MG63 (cell line): ENCODE results near the gene THSD4. TPM values are rescaled to one million over a fixed set of nuclear protein-coding genes. Genes with fewer than 3 reads are reported as not detected.

ENCODE experiments used
- DNase-seq: peaks from one replicate; pipeline ENCODE4 v3.0.0-alpha.2; 2020
- H3K27me3 ChIP-seq: fragments of 250-450 bp; sonication (Bioruptor Pico); 2 replicates; pipeline ENCODE4 v1.5.1; 2020; ENCODE audit warnings: mild to moderate bottlenecking, moderate library complexity
- H3K36me3 ChIP-seq: fragments of 250-450 bp; sonication (Bioruptor Pico); 2 replicates; pipeline ENCODE4 v1.5.1; 2020; ENCODE audit warnings: mild to moderate bottlenecking, moderate library complexity
- H3K4me3 ChIP-seq: fragments of 250-450 bp; sonication (Bioruptor Pico); 2 replicates; pipeline ENCODE4 v1.5.1; 2020; ENCODE audit warnings: mild to moderate bottlenecking, moderate library complexity
- H3K9me3 ChIP-seq: fragments of 250-450 bp; sonication (Bioruptor Pico); 2 replicates; pipeline ENCODE4 v1.5.1; 2020; ENCODE audit warnings: mild to moderate bottlenecking, moderate library complexity
- total RNA-seq: library from RNA; depleted of rRNA; stranded (reverse); fragments of >200 nt; shearing (Covaris generic); gene quantifications from 2 replicates; pipeline ENCODE4 v1.2.3, GENCODE V29; 2014; ENCODE audit warnings: low replicate concordance

THSD4 gene
- total RNA-seq, 1 experiment from 2014 or later: 10.2 TPM

DNA sequence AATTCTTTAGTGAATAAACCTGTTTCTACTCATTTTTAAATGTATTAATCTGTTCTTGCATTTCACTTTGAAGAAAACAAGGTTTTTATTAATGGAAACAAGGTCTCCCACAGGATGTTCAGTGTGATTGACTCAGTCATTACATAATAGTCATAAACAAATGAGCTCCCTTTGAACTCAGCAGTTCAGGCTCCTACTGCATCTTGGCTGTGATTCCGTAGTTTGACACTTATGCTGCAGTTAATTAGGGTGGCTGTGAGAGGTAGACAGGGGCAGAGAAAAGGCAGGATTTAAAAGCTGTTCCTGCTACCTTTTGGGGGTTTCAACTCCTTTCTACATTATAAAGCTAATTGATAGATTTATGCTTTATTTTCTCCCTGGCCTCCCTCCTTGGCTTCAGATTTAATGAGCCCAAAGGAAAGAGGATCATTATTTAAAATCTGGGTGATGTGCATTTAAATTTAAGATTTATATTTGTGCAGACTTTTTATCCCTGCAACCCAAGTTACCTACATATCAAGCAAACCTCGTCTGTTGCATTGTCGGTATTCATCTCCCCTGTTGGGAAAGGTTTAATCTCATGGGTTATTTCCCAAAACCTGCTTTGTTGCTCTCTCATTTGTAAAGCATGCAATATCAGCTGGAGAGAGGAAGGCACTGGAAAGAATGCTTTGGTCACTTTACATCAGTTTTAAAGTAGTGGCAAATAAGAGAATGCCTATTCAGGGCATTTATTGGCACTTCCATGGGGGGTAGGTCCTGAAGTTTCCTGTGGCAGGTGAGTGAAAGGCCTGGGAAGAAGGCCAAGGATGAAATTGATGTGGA lies 350.1 kb downstream of the THSD4 start:
- H3K4me3 ChIP-seq: no peak overlapping the region
- H3K27me3 ChIP-seq: no peaks in the 10 kb centered on the region
- no peaks in the 10 kb centered on the region for H3K9me3 ChIP-seq
- DNase-seq: no peak
- H3K36me3 ChIP-seq: 0 out of 2 replicates have a peak, but pooled peaks cover 4% of the 10 kb centered on the region

DNA sequence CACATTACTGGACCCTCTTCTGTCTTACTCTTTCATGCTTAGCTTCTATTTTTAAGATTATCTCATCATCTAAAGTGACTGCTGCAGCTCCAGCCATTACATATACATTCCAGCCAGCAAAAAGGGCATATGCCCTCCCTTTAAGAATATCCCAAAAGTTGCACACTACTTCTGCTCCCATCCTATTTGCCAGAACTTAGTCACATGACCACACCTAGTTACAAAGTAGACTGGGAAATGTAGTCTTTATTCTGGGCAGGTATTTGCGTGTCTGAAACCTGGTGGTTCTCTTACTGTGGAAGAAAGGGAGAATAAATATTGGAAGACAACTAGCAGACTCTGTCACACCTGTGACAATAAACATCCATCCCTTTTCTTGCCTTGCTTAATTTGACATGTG lies 353.4 kb downstream of the THSD4 start:
- no peak for DNase-seq
- 0 out of 2 replicates have a peak, but pooled peaks cover 4% of the 10 kb centered on the region for H3K36me3 ChIP-seq
- H3K4me3 ChIP-seq: no peak overlapping the region
- H3K27me3 ChIP-seq: no peaks in the 10 kb centered on the region
- H3K9me3 ChIP-seq: no peaks in the 10 kb centered on the region

DNA sequence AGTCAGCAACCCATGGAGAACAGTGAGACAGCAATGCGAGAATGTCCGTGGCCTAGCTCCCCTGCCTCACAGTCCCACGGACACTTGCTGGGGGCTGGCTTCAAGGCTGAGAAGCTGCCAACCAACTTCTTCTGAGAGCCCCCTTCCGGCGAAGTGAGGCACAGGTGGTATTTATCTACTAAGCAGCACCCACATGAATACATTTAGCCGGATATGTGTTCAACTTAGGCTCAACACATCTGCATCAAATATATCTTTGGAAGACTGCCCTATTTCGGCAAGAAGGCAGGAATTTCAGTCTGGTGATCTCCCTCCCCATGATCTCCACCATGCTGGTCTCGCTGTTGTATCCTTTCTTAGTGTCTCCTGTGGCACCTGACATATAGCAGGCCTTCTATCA lies 354.1 kb downstream of the THSD4 start:
- H3K27me3 ChIP-seq: no peaks in the 10 kb centered on the region
- no peaks in the 10 kb centered on the region for H3K9me3 ChIP-seq
- 0 out of 2 replicates have a peak, but pooled peaks cover 4% of the 10 kb centered on the region for H3K36me3 ChIP-seq
- no peak for DNase-seq
- no peak overlapping the region for H3K4me3 ChIP-seq

DNA sequence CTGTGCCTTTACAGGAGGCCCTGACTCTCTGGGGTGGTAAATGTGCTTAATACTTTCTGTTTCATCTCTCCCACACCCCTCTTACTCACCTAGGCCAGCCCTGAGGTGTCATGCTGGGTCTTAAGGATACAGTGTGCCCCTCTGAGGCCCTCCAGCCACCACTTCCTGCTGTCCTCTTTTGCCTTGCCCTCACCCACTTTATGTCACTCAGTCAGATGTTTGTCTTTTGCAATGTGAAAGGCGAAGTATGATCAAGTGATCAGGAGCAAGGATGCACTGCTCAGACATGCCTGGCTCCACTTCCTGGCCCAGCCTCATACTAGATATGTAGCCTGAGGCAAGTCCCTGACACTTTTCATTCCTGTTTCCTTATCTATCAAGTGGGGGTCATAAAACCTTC lies 356.1 kb downstream of the THSD4 start:
- Histone ChIP-seq H3K4me3 (no peak overlapping the region), H3K9me3 (no peaks in the 10 kb centered on the region), H3K36me3 (0 out of 2 replicates have a peak, but pooled peaks cover 4% of the 10 kb centered on the region), H3K27me3 (no peaks in the 10 kb centered on the region)
- no peak for DNase-seq

DNA sequence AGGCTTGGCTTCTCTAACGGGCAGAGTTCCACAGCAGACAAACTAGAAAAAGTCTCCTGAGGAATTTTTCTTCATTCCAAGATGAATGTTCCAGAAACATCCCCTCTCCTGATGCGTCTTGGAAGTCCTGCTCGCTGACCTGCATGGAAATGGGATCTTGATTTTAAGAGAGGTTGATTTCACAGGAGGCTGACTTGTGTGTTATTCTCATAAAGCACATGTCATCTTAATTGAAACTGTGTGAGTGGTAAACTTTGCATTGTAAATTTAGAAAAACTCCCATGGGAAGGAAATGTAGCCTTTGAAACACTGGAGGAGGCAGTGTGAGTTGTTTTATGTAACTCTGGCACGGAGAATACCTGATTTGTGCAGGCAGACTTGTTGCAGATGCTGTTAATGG lies 357.3 kb downstream of the THSD4 start:
- Histone ChIP-seq H3K4me3 (no peak overlapping the region), H3K9me3 (no peaks in the 10 kb centered on the region), H3K27me3 (no peaks in the 10 kb centered on the region), H3K36me3 (0 out of 2 replicates have a peak, but pooled peaks cover 4% of the 10 kb centered on the region)
- no peak for DNase-seq

DNA sequence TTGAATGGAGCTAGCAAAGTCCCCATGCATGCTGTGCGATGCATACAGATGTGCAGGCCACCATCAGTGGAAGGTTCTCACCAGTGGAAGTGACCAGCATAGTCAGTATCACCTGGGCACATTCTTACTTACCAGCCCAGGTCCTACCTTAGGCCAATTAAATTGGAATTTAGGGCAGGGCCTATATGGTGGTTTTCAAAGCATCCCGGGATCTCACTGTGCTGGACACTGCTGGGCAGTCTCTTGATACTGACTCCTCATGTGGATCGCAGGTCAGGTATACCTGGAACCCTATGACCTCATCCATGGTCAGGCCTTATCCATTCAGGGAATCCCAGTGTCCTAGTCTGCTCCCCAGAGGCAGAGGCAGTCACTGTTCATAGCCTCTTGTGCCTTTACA lies 358.5 kb downstream of the THSD4 start:
- 0 out of 2 replicates have a peak, but pooled peaks cover 4% of the 10 kb centered on the region for H3K36me3 ChIP-seq
- no peaks in the 10 kb centered on the region for H3K27me3 ChIP-seq
- H3K4me3 ChIP-seq: no peak overlapping the region
- no peaks in the 10 kb centered on the region for H3K9me3 ChIP-seq
- no peak for DNase-seq

DNA sequence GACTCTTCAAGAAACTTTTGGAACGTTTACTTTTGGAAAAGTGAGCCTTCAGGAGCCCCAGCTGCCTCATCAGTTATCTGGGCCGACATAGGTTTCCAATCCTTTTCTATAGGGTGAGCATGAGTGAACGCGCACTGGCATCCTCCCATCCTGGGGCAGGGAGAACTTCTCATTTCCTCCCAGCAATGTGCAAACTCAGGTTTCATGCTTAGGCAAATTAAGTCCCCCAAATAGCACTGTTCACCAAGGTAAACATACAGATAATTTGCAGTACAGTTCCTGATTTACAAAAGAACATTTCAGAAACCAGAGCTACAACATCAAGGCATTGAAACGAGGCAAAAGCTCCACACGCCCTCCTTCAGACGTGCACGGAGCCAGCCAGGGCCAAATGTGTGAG lies 361.6 kb downstream of the THSD4 start:
- Histone ChIP-seq H3K4me3 (no peak overlapping the region), H3K9me3 (no peaks in the 10 kb centered on the region), H3K36me3 (no peaks in the 10 kb centered on the region), H3K27me3 (no peaks in the 10 kb centered on the region)
- no peak for DNase-seq

DNA sequence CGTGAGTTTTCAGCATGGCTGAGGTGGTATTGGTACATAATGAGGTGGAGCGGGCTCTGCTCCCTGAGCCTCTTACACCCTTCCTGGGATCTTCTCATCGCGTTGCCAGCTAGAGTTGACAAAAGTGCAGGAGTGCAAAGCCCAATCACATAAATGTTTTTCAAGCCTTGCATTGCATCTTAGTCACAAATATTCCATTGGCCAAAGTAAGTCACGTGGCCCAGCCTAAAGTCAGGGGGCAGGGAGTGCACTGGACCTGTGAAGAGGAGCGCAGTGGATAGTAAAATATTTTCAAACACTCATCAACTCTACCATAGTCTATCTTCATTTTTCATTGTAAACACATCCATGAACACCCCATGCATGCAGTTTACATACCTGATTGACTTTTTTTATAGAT lies 365.3 kb downstream of the THSD4 start:
- Histone ChIP-seq H3K27me3 (no peaks in the 10 kb centered on the region), H3K9me3 (no peaks in the 10 kb centered on the region), H3K4me3 (no peak overlapping the region), H3K36me3 (no peaks in the 10 kb centered on the region)
- no peak for DNase-seq

DNA sequence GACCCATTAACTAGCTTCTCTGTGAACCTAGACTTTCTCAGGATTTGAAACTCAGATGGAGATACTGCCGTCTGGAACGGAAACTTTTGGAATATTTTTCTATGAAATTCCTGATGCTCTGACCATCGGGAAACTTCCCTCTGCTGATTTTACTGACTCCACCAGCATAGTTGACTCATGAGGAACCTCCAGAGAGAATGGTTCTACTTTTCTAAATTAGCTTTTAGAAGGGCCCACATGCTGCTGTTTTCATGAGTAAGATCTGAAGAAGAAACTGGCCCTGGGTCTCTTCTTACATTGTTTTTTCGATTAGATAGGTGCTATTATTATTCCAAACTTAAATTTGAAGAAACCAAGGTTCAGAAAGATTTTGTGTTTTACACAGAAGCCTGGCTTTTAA lies 368.8 kb downstream of the THSD4 start:
- Histone ChIP-seq H3K4me3 (no peak overlapping the region), H3K27me3 (no peaks in the 10 kb centered on the region), H3K36me3 (no peaks in the 10 kb centered on the region), H3K9me3 (no peaks in the 10 kb centered on the region)
- no peak for DNase-seq

DNA sequence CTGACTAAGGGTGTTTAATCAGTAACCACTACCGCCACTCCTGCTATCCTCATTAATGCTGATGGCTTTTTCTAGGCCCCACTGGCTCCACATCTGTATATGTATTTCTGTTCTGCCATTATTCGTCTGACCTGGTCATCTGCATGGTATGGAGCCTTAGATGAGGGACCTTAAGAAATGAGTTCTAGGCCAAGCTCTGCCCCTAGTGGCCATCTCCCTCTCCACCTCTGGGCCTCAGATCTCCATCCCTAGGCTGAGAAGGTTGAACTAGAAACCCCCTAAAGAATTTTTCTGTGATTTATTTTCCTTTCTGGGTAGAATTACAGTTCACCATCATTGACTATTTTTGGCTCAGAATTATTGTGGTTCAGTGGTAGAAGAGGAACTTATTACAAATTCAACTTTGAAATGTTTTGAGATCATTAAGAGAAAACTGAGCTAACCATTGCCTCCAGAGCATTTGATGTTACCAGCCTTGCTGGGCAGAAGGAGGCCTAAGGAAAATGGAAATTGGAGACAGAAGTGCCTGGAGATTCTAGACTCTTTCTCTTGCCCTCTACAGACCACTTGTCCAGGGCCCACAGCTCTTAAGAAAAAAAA lies 369.9 kb downstream of the THSD4 start:
- Histone ChIP-seq H3K4me3 (no peak overlapping the region), H3K36me3 (no peaks in the 10 kb centered on the region), H3K27me3 (no peaks in the 10 kb centered on the region), H3K9me3 (no peaks in the 10 kb centered on the region)
- no peak for DNase-seq

DNA sequence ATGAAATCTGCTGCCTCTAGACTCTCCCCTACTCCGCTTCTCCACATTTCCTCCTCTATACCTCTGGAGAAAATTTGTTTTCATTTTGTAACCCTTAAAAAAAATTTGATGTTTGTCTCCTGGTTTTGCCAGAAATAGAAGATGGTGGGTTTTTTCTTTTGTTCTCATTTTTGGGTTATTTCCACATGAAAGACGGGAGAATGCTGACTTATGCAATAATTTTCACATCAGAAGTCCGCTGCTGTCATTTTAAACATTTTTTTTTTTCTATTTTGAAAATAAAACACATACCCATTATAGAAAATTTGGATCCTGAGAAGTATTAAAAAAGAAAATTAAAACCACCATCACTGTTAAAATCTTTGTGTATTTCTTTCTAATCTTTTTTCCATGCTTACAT lies 374.3 kb downstream of the THSD4 start:
- H3K36me3 ChIP-seq: no peaks in the 10 kb centered on the region
- DNase-seq: no peak
- H3K27me3 ChIP-seq: no peaks in the 10 kb centered on the region
- no peaks in the 10 kb centered on the region; the same call in 1 of the 2 replicates for H3K9me3 ChIP-seq
- H3K4me3 ChIP-seq: no peak overlapping the region

DNA sequence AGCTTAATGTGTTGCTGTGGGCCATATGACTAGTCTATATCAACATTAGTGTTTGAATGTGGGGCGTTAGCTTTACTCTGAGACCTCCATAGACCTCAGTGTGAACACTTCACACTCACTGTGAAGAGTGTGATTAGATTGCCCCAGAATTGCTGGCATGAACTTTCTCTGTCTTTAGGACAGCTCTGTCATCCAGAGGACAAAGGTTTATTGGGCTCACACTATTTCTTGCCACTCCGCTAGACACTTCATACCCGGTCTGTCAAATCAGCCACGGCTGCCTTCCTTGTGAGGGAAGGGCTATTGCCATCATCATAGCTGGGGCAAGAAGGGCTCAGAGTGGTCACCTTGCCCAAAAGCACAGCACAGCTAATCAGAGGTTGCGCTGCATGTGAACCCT lies 378.3 kb downstream of the THSD4 start:
- Histone ChIP-seq H3K36me3 (no peaks in the 10 kb centered on the region), H3K9me3 (no peaks in the 10 kb centered on the region; the same call in 1 of the 2 replicates), H3K27me3 (no peaks in the 10 kb centered on the region), H3K4me3 (no peak overlapping the region)
- no peak for DNase-seq

DNA sequence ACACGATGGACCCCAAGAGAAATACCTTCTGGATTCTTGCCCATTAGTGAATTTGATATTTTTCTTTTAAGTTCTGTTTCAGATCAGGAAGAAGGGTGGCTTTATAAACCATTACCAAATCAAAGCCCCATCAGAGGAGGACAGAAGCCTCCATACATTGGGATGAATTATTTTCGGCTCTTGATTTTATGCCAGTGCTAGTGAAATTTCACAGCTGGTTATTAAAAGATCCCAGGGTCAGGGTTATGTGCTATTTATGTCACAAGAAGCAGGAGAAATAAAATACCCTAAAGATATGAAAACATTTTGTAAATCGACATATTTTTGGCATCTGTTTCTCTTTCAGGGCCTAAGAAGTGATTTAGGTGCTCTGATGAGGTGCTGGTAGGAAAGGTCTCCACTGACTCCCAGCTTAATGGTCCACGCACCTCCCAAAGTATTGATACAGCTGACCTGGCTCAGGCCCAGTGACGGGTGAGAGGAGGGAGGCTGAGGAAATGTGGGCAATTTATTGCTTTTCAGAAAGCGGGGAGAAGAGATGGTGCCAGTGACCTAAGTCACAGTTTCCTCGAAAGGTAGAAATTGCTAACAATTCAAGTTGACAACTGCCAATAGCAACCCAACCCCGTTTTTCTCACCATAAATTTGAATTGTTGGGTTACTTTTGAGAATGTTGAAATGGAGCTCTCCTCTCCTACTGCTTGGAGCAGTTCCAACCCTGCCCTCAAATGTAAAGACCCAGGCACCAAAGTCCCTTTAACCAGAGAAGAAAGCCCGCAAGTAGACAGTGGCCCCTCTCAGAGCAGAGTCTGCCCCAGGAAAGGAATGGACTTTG lies 379.5 kb downstream of the THSD4 start:
- DNase-seq: no peak
- Histone ChIP-seq H3K9me3 (peaks cover 2% of the 10 kb centered on the region), H3K27me3 (no peaks in the 10 kb centered on the region), H3K36me3 (peaks cover under 1% of the 10 kb centered on the region; the same call in 1 of the 2 replicates), H3K4me3 (no peak overlapping the region)

DNA sequence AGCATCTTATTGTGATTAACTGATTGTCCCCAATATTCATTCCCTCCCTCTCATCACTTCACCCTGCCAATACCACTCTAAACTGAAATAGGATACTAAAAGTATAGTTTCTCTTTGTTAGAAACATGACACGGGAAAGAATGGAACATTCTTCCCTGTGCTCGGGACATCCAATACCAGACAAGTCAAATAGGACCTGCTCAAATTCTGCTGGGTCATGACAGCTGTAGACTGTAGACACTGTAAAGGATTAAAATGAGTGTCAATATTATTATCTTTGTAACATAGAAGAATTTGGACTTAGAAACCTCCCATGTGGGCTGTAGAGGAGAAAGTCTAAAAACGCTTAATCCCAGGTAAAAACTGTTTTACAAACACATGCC lies 380.1 kb downstream of the THSD4 start:
- Histone ChIP-seq H3K9me3 (peaks cover 8% of the 10 kb centered on the region), H3K4me3 (no peak overlapping the region), H3K27me3 (no peaks in the 10 kb centered on the region), H3K36me3 (peaks cover 4% of the 10 kb centered on the region; the same call in 1 of the 2 replicates)
- DNase-seq: no peak

DNA sequence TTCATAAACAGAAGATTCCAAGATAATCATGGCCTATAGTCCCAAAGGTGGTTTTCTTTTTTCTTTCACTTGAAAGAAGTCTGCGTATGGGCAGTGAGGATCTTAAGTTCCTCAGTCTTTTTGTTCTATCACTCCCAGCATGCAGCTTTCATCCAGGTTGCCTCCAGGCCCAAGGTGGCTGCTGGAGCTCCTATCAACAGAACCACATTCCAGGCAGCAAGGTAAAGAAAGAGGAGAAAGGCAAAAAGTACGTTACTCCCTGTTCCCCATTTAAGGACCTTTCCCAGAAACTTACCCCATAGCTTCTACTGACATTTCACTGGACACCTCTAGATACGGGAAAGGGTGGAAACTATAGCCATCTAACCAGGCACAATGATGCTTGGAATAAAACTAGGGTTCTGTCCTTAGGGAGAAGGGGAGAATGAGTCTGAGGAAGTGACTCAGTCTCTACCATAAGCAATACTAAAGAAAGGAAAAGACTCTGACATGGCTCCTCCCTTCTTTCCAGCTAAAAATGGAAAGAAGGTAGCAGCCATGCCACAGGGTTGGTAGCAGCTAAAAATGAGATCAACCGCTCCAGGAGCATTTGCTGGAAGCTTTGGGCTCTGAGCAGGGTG lies 381.2 kb downstream of the THSD4 start:
- DNase-seq: no peak
- peaks cover 13% of the 10 kb centered on the region for H3K9me3 ChIP-seq
- peaks cover 4% of the 10 kb centered on the region; the same call in 1 of the 2 replicates for H3K36me3 ChIP-seq
- no peak overlapping the region for H3K4me3 ChIP-seq
- H3K27me3 ChIP-seq: no peaks in the 10 kb centered on the region

DNA sequence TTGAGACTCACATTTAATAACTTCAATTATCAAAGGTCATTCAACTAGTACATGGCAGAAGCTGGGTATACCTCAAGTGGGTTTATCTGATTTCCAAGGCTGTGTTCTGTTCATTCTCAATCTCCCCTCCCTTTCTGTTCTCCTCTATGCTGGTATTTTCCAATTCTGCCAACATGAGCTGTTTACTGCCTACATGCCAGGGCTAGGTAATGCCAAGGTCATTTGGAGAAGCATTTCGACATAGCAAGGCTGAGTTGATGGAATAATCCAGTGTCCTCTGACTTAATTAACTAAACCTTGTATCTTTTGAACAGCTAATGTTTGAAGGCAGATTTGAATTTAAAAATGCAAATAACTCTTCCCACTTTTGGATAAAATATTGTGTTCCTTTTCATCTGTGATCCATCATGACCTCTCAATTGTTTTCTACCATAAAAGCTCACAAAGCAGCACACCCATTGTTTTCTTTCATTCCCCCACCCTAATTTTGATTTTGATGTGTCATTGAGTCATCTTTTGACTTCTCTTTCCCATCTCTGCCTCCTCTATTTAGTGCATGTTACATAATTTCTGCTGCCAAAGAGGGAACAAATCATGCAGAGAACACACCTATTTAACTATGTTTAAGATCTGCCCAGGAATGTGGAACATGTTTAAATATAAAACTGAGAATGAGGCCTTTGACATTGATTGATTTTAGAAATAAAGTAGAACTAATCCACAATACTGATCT lies 386.2 kb downstream of the THSD4 start:
- Histone ChIP-seq H3K27me3 (no peaks in the 10 kb centered on the region), H3K36me3 (peaks cover 4% of the 10 kb centered on the region; the same call in 1 of the 2 replicates), H3K9me3 (peaks cover 13% of the 10 kb centered on the region), H3K4me3 (no peak overlapping the region)
- no peak for DNase-seq
